H1 (cell line): ENCODE measurements around the gene CIT. TPM values are rescaled to one million over a fixed set of nuclear protein-coding genes. Genes with fewer than 3 reads are reported as not detected.

Source experiments
- BACH1 ChIP-seq: IDR thresholded peaks from 2 replicates; pipeline ENCODE4 v1.6.1; 2012; ENCODE audit warnings: low read length, improper control_type of control experiment
- CEBPB ChIP-seq: IDR thresholded peaks from 2 replicates; pipeline ENCODE4 v1.6.1; 2012; ENCODE audit warnings: low read depth, low read length
- EGR1 ChIP-seq: IDR thresholded peaks from 2 replicates; pipeline ENCODE4 v1.6.1; 2011; ENCODE audit warnings: low read depth, low read length, borderline replicate concordance
- EP300 ChIP-seq, 2 experiments: IDR thresholded peaks; 1 replicate in 1 of 2; 2 replicates in 1 of 2; pipeline ENCODE4 v1.6.1; 2011 to 2012; ENCODE audit warnings: low read depth in 2 of 2, low read length in 2 of 2, mild to moderate bottlenecking in 2 of 2, borderline replicate concordance in 1 of 2, inconsistent platforms in 1 of 2, moderate library complexity in 1 of 2
- MAFK ChIP-seq: IDR thresholded peaks from 2 replicates; pipeline ENCODE4 v1.6.1; 2012; ENCODE audit warnings: low read depth, mild to moderate bottlenecking, improper control_type of control experiment, low read length
- POLR2A ChIP-seq, 2 experiments: IDR thresholded peaks; 1 replicate in 1 of 2; 2 replicates in 1 of 2; pipeline ENCODE4 v1.6.1; 2011; ENCODE audit warnings: low read depth in 2 of 2, low read length in 2 of 2, mild to moderate bottlenecking in 2 of 2; ENCODE audit errors: control extremely low read depth in 1 of 2
- POLR2AphosphoS5 ChIP-seq: IDR thresholded peaks from 2 replicates; pipeline ENCODE4 v1.6.1; 2011; ENCODE audit warnings: low read depth, low read length
- TAF1 ChIP-seq: IDR thresholded peaks from 2 replicates; pipeline ENCODE4 v1.6.1; 2011; ENCODE audit warnings: mild to moderate bottlenecking, low read depth, low read length
- TEAD4 ChIP-seq: IDR thresholded peaks from 2 replicates; pipeline ENCODE4 v1.6.1; 2012; ENCODE audit warnings: low read depth, low read length, inconsistent platforms, mixed read lengths
- polyA plus RNA-seq, 7 experiments: library from polyadenylated mRNA; depleted of rRNA in 3 of 7; stranded (reverse) in 5 of 7; unstranded in 2 of 7; fragments of >200 nt in 5 of 7; fragments of 200-250 nt in 2 of 7; gene quantifications; 1 replicate in 5 of 7; 2 replicates in 1 of 7; 4 replicates in 1 of 7; pipeline versions ENCODE4 v1.2.1 to v1.2.3, GENCODE V29; 2011 to 2013; ENCODE audit warnings: missing spikeins in 2 of 7, mixed read lengths in 2 of 7
- total RNA-seq: library from RNA; stranded (reverse); fragmentation: NEBNext Ultra II Directional; extraction: Animal tissue kit (Norgen Biotek cat#: 25700); gene quantifications from 2 replicates; pipeline ENCODE4 v1.2.1, GENCODE V29; 2021
- TF ChIP-seq, protein P1 (sequence below): fragments of 300-600 bp; sonication (generic); IDR thresholded peaks from 2 replicates; pipeline ENCODE4 v1.7.1; 2012; ENCODE audit warnings: low read length, moderate library complexity, mild to moderate bottlenecking, inconsistent platforms; ENCODE audit not compliant: insufficient replicate concordance
- TF ChIP-seq, protein P2 (sequence below): IDR thresholded peaks from 2 replicates; pipeline ENCODE4 v1.6.1; 2011; ENCODE audit warnings: low read depth, mild to moderate bottlenecking, low read length; ENCODE audit not compliant: insufficient read depth

Gene CIT
- total and polyA plus RNA-seq, 2 of the 8 experiments (the other 6 are each of a cell fraction or from before 2014, with no cell fraction given): 17.1 to 60.9 TPM

DNA sequence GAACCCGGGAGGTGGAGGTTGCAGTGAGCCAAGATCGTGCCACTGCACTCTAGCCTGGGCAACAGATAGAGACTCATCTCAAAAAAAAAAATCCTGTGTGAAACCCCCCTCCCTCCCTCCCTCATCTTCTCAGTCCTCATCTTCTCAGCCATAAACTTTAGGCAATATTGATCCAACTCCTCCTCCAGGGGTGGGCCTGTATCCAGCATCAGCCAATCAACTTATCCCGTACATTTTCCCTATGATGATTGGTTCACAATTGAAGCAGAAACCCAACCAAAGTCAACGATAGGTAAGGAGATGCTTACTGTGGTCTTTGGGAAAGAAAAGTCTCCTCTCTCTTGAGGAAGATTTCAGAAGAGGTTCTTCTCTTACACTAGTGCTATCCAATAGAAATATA lies 33.5 kb upstream of the CIT start (continued):
- TF ChIP-seq, protein P1, sequence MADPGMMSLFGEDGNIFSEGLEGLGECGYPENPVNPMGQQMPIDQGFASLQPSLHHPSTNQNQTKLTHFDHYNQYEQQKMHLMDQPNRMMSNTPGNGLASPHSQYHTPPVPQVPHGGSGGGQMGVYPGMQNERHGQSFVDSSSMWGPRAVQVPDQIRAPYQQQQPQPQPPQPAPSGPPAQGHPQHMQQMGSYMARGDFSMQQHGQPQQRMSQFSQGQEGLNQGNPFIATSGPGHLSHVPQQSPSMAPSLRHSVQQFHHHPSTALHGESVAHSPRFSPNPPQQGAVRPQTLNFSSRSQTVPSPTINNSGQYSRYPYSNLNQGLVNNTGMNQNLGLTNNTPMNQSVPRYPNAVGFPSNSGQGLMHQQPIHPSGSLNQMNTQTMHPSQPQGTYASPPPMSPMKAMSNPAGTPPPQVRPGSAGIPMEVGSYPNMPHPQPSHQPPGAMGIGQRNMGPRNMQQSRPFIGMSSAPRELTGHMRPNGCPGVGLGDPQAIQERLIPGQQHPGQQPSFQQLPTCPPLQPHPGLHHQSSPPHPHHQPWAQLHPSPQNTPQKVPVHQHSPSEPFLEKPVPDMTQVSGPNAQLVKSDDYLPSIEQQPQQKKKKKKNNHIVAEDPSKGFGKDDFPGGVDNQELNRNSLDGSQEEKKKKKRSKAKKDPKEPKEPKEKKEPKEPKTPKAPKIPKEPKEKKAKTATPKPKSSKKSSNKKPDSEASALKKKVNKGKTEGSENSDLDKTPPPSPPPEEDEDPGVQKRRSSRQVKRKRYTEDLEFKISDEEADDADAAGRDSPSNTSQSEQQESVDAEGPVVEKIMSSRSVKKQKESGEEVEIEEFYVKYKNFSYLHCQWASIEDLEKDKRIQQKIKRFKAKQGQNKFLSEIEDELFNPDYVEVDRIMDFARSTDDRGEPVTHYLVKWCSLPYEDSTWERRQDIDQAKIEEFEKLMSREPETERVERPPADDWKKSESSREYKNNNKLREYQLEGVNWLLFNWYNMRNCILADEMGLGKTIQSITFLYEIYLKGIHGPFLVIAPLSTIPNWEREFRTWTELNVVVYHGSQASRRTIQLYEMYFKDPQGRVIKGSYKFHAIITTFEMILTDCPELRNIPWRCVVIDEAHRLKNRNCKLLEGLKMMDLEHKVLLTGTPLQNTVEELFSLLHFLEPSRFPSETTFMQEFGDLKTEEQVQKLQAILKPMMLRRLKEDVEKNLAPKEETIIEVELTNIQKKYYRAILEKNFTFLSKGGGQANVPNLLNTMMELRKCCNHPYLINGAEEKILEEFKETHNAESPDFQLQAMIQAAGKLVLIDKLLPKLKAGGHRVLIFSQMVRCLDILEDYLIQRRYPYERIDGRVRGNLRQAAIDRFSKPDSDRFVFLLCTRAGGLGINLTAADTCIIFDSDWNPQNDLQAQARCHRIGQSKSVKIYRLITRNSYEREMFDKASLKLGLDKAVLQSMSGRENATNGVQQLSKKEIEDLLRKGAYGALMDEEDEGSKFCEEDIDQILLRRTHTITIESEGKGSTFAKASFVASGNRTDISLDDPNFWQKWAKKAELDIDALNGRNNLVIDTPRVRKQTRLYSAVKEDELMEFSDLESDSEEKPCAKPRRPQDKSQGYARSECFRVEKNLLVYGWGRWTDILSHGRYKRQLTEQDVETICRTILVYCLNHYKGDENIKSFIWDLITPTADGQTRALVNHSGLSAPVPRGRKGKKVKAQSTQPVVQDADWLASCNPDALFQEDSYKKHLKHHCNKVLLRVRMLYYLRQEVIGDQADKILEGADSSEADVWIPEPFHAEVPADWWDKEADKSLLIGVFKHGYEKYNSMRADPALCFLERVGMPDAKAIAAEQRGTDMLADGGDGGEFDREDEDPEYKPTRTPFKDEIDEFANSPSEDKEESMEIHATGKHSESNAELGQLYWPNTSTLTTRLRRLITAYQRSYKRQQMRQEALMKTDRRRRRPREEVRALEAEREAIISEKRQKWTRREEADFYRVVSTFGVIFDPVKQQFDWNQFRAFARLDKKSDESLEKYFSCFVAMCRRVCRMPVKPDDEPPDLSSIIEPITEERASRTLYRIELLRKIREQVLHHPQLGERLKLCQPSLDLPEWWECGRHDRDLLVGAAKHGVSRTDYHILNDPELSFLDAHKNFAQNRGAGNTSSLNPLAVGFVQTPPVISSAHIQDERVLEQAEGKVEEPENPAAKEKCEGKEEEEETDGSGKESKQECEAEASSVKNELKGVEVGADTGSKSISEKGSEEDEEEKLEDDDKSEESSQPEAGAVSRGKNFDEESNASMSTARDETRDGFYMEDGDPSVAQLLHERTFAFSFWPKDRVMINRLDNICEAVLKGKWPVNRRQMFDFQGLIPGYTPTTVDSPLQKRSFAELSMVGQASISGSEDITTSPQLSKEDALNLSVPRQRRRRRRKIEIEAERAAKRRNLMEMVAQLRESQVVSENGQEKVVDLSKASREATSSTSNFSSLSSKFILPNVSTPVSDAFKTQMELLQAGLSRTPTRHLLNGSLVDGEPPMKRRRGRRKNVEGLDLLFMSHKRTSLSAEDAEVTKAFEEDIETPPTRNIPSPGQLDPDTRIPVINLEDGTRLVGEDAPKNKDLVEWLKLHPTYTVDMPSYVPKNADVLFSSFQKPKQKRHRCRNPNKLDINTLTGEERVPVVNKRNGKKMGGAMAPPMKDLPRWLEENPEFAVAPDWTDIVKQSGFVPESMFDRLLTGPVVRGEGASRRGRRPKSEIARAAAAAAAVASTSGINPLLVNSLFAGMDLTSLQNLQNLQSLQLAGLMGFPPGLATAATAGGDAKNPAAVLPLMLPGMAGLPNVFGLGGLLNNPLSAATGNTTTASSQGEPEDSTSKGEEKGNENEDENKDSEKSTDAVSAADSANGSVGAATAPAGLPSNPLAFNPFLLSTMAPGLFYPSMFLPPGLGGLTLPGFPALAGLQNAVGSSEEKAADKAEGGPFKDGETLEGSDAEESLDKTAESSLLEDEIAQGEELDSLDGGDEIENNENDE: no peak
- TF ChIP-seq, protein P2, sequence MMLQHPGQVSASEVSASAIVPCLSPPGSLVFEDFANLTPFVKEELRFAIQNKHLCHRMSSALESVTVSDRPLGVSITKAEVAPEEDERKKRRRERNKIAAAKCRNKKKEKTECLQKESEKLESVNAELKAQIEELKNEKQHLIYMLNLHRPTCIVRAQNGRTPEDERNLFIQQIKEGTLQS: no peak
- TF ChIP-seq TAF1 (no peak), CEBPB (no peak), MAFK (no peak), EGR1 (no peak), EP300 (IDR thresholded peaks at IDR 0.05; ENCODE audit: borderline replicate concordance in 1 of 2, low read depth in 2 of 2, low read length in 2 of 2) (no peak), POLR2AphosphoS5 (no peak), POLR2A (IDR thresholded peaks at IDR 0.05; ENCODE audit: control extremely low read depth in 1 of 2, low read depth in 2 of 2, low read length in 2 of 2) (no peak), BACH1 (no peak), TEAD4 (no peak)
